Dermis blood vessel endothelial cell (primary cell): ENCODE measurements around the gene TNIP1. TPM values are rescaled to one million over a fixed set of nuclear protein-coding genes. Genes with fewer than 3 reads are reported as not detected.
A peak's percentile ranks its signal among the peaks of the same experiment; 100 is the strongest.

Experiments
- DNase-seq: peaks from one replicate; pipeline ENCODE4 v3.0.0; 2010
- total RNA-seq: library from RNA; depleted of rRNA; stranded (reverse); fragments of >200 nt; gene quantifications from 2 replicates; pipeline ENCODE4 v1.2.3, GENCODE V29; 2014

Gene TNIP1, protein sequence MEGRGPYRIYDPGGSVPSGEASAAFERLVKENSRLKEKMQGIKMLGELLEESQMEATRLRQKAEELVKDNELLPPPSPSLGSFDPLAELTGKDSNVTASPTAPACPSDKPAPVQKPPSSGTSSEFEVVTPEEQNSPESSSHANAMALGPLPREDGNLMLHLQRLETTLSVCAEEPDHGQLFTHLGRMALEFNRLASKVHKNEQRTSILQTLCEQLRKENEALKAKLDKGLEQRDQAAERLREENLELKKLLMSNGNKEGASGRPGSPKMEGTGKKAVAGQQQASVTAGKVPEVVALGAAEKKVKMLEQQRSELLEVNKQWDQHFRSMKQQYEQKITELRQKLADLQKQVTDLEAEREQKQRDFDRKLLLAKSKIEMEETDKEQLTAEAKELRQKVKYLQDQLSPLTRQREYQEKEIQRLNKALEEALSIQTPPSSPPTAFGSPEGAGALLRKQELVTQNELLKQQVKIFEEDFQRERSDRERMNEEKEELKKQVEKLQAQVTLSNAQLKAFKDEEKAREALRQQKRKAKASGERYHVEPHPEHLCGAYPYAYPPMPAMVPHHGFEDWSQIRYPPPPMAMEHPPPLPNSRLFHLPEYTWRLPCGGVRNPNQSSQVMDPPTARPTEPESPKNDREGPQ
- total RNA-seq, result 104 and 148 TPM in 2 replicates

- peak; percentile 94 for DNase-seq
Measured at GRCh38 chr5:151080613-151081430, at the start of gene TNIP1. Gene TNIP1, minus strand, starts transcription at chr5:151081034. Its CDS starts 15,939 bp downstream, at chr5:151065095.

GRCh38 chr5:151130235-151130921 is 49.5 kb upstream of the TNIP1 start:
- no peak for DNase-seq

DNA sequence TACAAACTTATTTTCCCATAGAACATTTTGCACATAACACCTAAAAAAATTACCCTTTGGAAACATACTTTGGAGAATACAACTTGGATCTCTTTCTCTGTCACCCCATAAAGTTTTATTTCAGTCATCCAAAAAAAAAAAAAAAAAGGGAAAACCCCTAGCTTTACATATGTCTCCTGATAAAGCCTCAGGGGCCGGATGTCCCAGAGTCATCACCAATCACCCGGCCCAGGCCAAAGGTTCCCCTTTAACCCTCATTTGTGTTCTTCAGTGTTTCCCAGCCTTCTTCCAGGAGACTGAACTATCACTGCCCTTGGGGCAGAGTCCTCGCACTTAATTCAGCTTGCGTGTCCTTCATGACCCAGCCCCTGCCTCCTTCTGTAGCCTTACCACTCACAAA is 48.0 kb upstream of the TNIP1 start:
- DNase-seq, result no peak

- DNase-seq, result no peak
Measured at GRCh38 chr5:151127926-151128325, 47.1 kb upstream of the TNIP1 start.

DNA sequence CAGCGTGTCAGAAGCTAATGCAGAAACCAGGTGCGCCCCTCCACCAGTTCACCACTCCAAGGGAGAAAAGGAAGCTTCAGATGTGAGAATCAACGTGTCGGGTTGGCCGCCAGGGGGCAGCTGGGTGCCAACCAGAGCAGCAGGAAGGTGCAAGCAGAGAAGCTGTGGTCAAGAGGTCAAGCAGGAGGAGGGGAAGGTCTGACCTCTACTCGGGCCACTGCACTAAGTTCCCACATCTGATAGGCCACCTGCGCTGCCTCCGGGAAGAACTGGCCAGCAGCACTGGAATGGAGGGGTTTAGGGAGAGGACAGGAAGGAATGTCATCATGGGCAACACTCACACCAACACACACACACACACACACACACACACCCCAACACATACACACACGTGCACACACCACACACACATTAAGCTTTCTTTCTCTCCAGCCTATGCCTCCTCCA is 45.4 kb upstream of the TNIP1 start:
- DNase-seq, result peak; percentile 80

GRCh38 chr5:151125421-151125820 is 44.6 kb upstream of the TNIP1 start:
- DNase-seq, result no peak

DNA sequence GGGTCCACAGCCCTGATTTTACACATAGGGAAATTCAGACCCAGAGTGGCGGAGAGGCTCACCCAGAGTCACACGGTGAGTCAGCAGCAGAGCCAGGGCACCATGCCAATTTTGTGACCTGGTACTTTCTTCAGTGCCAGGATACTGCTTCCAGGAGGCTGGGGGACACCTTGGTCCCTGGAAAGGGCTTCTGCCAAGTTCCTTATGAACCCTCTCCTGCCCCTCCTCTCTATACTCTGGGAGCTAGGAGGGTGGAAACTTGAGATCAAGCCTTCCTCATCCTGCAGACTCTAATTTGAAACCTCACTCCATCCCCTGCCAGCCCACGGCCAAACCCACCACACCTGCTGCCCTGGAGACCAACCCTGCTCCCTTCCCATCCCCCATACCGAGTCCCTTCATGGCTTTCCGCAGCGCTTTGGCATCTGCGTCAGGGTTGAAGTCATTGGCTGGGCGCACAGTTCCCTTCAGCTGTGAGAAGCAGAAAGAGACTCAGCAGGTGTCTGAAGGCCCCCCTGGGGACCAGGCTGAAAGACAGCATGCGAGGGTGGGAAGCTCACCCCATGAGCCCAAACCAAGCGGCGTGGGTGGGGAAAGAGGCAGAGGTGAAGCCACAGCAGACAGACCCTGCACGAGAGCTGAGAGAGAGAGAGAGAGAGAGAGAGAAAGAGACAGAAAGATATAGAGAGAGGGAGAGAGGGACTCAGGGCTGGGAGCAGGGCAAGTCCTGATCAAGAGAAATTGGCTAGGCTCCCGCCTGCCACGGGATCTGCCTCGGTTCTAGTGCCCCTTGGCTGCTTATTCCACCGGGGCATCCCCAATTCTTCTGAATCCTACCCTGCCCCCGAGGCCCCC is 43.3 kb upstream of the TNIP1 start:
- peak; percentile 59 for DNase-seq

DNA sequence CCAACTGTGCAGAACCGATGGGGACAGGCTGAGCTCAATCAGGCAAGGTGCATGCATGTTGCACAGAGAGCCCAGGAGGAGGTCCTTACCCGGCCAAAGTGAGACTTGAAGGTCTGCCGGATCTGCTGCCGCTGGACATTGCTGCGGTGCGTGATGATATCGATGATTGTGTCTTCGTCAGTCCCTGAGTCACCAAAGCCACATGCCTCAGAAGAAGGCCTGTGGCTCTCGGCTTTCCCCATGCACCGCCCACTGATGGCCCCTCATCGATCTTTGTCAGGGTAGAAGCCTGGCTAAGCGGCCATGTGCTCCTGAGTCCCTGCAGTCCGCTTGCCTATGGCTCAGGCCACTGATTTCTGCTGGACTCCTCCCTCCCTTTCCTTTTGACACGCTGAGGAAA is 42.0 kb upstream of the TNIP1 start:
- no peak for DNase-seq

DNA sequence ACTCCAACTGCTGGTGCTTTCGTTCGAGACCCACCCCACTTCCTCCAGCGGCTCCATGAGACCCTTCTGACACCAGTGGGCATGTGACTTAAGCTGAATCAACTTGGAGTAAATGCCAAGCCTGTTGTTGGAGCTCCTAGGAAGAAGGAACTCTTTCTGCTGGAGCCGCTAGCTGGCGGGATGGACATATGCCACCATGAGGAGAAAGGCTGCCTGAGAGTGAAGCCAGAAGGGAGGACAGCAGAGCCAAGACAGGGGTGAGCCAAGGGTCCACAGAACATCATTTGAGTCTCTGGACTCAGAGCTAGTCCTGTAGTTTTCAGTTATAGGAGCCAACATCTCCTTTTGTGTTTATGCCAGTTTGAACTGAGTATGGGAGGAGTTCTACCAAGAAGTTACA is 40.8 kb upstream of the TNIP1 start:
- no peak for DNase-seq

DNA sequence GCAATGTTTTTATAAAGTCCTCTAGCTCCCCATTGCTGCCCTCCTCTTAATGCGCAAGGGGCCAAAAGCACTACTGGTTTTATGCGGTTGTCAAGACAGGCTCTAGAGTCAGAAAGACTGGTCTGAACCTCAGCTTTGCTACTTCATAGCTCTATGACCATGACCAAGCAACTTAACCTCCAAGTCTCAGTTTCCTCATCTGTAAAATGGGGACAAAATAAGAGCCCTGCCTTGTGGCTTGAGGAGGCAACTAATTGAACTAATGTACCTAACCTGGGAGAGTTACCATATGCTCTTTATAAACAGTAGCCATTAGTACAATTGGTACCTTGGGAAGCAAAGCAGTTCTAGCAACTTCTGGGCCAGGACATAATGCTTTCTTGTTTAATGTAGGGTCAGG is 40.3 kb upstream of the TNIP1 start:
- no peak for DNase-seq

DNA sequence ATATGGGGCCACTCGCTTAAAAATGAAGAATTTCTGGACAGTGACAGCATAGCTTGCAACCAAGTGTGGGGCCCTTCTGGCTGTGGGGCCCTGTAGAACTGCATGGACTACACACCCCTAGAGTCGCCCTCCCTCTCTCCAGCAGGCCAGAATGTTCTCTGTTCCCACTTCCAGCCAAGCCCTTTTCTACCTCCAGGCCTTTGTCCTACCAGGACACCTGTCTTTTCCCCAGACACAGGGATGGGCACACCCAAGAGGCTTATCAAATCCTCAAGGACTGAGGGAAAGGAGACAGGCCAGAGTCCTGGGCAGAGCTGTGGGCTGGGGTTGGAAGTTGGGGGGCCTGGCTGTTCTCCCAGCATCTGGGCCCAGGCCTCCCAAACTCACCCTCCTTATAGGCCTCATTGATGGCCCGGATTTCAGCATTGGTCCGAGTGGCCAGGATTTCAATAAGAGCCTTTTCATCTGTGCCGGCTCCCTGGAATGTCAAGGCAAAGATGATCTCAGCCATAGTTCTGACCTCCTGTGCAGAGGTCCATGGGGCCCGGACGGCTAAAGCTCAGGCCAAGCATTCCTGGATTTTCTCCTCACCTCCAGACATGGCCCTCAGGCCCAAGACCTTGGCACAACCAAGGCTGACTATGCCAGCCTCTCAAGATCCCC is 38.2 kb upstream of the TNIP1 start:
- DNase-seq, result no peak

GRCh38 chr5:151115272-151115905 is 34.6 kb upstream of the TNIP1 start:
- peak; percentile 76 for DNase-seq

- DNase-seq, result no peak
Measured at GRCh38 chr5:151113651-151114050, 32.8 kb upstream of the TNIP1 start.

- DNase-seq, result no peak
Measured at GRCh38 chr5:151110992-151111391, 30.2 kb upstream of the TNIP1 start.

DNA sequence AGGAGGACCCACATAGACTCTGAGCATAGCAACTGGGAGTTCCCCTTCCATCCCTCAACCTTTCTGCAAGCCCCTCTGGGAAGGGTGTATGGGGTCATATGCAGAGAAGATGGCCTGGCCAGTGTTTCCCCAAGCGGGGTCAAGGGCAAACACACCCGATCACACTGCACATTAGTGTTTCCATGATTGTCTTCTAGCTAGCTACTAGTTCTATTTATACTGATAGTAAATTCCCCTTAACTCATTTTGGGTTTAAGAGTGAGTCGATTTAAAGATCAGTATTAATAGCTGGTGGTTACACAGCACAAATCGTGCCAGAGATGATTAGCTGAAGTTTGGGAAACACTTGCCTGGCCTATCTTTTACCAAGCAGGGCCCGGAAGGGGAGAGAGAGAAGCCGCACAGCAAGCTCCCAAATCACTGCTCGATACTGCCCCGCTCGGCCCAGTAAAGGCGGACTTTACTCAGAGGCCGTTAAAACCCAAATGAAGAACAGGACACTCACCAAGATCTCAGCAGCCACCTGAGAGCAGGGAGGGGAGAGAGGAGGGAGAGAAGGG is 29.4 kb upstream of the TNIP1 start:
- no peak for DNase-seq

DNA sequence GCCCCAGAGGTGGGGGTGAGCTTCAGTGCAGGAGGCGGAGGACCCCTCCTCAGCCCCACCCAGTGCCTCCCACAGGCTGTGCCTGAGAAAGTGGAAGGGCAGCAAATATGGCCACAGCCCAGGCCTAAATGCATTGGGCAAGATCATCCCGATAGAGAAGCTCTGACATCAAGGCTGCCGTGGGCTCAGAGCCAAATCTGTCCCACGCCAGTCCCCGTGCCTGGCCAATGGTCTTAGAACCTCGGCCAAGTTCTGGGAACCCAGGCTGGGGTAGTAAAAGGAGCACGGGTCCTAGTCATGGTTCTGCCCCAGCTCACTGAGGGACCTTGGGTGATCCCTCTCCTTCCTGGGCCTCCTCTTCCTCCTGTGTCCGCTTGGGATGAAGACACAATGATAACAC is 27.7 kb upstream of the TNIP1 start:
- no peak for DNase-seq

DNA sequence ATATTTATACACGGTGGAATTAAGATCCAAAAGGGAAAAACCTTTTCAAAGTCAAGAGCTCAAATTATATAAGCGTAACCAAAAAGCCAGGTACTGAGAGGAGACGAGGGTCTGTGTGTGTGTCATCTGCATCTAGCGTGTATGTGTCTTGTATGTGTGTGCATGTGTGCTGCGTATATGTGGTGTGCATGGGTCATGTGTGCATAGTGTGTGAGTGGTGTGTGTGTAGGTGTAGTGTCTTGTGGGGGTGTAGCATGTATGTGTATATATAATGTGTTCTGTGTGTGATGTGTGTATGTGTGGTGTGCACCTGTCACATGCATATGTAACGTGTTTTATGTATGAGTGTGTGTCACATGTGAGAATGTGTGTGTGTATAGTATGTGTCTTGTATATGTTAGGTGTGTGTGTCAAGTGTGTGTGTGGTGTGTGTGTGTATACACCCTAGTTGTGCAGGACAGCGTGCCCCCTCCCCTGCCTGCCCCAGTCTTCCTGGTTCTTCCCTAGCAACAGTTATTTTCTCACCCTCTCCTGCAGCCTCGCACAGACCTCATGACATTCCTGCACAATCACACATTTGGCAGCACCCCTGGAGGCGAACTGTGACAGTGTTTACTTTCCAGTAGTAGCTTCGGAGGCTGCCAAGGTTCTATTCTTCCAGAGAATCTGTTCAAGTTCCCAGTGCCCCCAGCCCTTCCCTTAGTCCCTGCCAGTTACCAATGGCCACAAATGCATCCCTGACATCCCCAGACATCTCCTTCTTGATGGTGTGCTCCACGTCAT is 27.1 kb upstream of the TNIP1 start:
- DNase-seq, result no peak

GRCh38 chr5:151107084-151107483 is 26.2 kb upstream of the TNIP1 start:
- no peak for DNase-seq

DNA sequence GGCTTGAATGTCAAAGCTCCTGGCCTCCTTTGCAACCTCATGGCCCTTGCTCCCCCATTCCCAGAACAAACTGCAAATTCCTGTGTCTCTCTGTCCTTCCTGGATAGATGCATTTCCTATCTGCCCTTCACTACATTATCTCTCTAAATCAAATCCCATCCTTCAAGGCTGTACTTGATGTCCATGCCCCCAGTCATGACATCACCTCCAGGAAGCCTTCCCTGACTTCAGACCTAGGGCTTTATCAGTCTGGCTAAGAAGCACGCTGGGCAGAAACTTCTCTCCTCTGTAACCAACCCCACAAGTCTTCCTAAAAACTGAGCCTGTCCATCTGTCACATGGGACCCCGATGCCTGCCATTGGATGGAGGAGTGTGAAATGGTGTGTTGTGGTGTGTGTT is 25.7 kb upstream of the TNIP1 start:
- no peak for DNase-seq

DNA sequence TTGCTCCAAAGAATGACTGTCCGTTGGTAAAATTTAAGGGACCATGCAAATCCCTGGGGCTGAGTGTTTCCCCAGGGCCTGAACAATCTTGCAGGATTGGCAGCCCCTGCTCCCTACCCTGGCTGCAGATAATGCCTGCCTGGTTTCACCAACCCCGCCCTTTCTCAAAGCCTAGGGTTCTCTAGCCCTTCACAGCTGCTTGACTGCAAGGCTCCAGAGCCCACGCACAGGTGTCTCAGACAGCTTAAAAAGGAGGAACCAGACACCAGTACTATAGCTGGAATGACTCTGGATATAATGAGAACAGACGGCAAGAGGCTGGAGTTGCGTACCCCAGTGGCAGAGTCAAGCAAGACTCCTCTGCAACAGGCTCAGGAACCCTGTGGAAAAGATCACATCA is 25.2 kb upstream of the TNIP1 start:
- DNase-seq, result no peak
